Mesothelial cell of epicardium (in vitro differentiated cells): ENCODE data around the gene SLC51B. TPM values are rescaled to one million over a fixed set of nuclear protein-coding genes. Genes with fewer than 3 reads are reported as not detected.
A peak's percentile ranks its signal among the peaks of the same experiment; 100 is the strongest.

Source experiments
- DNase-seq, 2 experiments: peaks; one replicate each; pipeline ENCODE4 v3.0.0; 2021; ENCODE audit warnings: low spot score in 2 of 2; ENCODE audit not compliant: unreplicated experiment in 2 of 2
- H3K27ac Mint-ChIP-seq: 2 replicates; pipeline ENCODE4 v1.8.0; 2021; ENCODE audit warnings: mixed read lengths
- H3K27me3 Mint-ChIP-seq: 2 replicates; pipeline ENCODE4 v1.8.0; 2021; ENCODE audit warnings: low read depth, mixed read lengths
- H3K36me3 Mint-ChIP-seq: 2 replicates; pipeline ENCODE4 v1.8.0; 2021; ENCODE audit warnings: mixed read lengths
- H3K4me1 Mint-ChIP-seq: 2 replicates; pipeline ENCODE4 v1.8.0; 2021; ENCODE audit warnings: mixed read lengths
- H3K4me3 Mint-ChIP-seq: 2 replicates; pipeline ENCODE4 v1.8.0; 2021; ENCODE audit warnings: mild to moderate bottlenecking, moderate library complexity, mixed read lengths
- H3K9me3 Mint-ChIP-seq: 2 replicates; pipeline ENCODE4 v1.8.0; 2021; ENCODE audit warnings: mixed read lengths
- total RNA-seq: library from RNA; stranded (reverse); gene quantifications from 3 replicates; pipeline ENCODE4 v1.2.1, GENCODE V29; 2021
- TF ChIP-seq, protein P1 (sequence below): fragments of 200-600 bp; sonication (generic); IDR thresholded peaks from one replicate; pipeline ENCODE4 v1.5.0; 2021; ENCODE audit warnings: antibody characterized with exemption; ENCODE audit not compliant: unreplicated experiment

The SLC51B gene
- total RNA-seq, 1 donor from 2014 or later: not detected

DNA sequence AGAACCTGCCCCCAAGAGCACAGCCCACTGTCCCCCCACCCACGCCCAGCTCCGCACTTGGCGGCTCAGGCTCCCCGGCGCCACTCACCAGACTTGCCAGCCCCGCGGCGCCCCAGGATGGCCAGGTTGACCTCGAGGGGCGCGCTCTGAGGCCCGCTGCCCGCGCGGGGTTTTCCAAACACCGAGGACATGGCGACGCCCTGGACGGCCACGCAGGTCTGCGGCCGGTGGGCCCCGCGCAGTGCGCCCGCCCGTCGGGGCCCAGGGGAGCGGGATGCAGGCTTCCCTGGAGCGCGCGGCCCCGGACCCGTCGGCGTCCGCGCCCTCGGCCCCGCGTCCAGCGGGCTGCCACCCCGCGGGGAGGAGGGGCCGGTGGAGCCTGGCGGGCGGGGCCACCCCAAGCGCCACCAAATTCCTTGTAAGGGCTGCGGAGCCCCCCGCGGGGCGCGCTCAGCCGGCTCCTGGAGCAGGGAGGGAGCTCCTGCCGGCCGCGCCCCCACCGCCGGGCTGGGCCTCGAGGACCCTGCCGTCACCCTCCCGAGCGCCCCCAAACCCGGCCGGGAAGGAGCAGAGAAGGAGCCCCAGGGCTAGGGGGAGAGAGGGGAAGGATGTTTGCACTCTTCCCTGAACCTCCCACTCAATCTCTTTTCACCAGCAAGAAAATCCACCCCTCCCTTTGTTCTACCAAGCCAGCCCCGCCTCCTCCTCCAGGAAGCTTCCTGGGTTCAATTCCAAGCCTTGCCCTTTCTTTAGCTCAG is 22.6 kb downstream of the SLC51B start, which contains the start of gene RASL12:
Gene RASL12 (minus strand): TSS at position 347 of the 758 bp plus-strand sequence. CDS start 156 bp downstream, at position 191.
- Mint-ChIP-seq H3K27ac (peak within 1 kb of the TSS; percentile 95), H3K9me3 (no peaks in the 10 kb centered on the region), H3K36me3 (no peaks in the 10 kb centered on the region), H3K4me3 (peak within 1 kb of the TSS; percentile 79), H3K4me1 (peaks cover 30% of the 10 kb centered on the region), H3K27me3 (peaks cover 19% of the 10 kb centered on the region)
- TF ChIP-seq, protein P1, sequence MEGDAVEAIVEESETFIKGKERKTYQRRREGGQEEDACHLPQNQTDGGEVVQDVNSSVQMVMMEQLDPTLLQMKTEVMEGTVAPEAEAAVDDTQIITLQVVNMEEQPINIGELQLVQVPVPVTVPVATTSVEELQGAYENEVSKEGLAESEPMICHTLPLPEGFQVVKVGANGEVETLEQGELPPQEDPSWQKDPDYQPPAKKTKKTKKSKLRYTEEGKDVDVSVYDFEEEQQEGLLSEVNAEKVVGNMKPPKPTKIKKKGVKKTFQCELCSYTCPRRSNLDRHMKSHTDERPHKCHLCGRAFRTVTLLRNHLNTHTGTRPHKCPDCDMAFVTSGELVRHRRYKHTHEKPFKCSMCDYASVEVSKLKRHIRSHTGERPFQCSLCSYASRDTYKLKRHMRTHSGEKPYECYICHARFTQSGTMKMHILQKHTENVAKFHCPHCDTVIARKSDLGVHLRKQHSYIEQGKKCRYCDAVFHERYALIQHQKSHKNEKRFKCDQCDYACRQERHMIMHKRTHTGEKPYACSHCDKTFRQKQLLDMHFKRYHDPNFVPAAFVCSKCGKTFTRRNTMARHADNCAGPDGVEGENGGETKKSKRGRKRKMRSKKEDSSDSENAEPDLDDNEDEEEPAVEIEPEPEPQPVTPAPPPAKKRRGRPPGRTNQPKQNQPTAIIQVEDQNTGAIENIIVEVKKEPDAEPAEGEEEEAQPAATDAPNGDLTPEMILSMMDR: no peak
- DNase-seq: no peak

DNA sequence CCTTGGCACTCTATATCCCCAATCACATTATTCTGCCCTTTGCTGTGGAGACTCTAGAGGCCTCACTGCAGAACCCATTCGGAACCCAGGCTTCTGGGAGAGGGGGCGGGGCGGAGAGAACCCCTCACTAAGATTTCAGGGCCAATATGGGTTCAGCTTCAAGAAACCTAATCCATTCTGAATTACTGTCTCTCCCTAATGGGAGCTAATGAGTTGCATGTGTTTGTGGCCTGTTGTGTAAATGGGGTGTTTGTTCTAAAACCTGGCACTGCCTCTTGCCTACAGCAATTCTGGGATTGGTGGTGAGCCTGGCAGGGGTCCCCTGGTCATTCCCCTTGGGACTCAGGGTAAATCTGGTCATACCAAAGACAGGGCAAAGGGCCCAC is 23.2 kb downstream of the SLC51B start:
- H3K27me3 Mint-ChIP-seq: peaks cover 19% of the 10 kb centered on the region
- peak overlapping the region; percentile 55 for H3K27ac Mint-ChIP-seq
- TF ChIP-seq, protein P1: no peak
- DNase-seq: no peak
- H3K4me3 Mint-ChIP-seq: peak overlapping the region; percentile 66
- no peaks in the 10 kb centered on the region for H3K36me3 Mint-ChIP-seq
- H3K9me3 Mint-ChIP-seq: no peaks in the 10 kb centered on the region
- peaks cover 30% of the 10 kb centered on the region for H3K4me1 Mint-ChIP-seq

DNA sequence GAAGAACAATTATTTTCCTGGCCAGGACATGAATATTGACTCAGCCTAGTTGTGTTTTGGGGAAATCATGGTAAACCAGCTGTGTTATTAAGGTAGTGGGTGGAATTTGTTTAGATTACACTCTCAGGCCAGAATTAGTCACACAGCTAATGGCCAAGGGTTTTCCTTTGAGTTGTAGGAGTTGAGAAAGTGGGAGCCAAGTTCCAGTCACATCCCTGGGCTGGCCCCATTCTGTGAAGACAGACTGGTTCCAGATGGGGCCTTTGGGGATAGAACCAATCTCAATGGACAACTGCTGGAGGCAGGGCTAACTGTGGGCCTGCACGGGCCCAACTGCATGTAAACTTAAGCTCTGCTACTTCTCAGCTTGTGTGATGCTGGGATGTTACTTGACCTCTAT is 24.0 kb downstream of the SLC51B start:
- Mint-ChIP-seq H3K4me3 (no peak overlapping the region), H3K4me1 (peaks cover 30% of the 10 kb centered on the region), H3K27ac (peak overlapping the region; percentile 66), H3K9me3 (no peaks in the 10 kb centered on the region), H3K27me3 (peaks cover 19% of the 10 kb centered on the region), H3K36me3 (no peaks in the 10 kb centered on the region)
- DNase-seq: no peak
- TF ChIP-seq, protein P1: no peak

DNA sequence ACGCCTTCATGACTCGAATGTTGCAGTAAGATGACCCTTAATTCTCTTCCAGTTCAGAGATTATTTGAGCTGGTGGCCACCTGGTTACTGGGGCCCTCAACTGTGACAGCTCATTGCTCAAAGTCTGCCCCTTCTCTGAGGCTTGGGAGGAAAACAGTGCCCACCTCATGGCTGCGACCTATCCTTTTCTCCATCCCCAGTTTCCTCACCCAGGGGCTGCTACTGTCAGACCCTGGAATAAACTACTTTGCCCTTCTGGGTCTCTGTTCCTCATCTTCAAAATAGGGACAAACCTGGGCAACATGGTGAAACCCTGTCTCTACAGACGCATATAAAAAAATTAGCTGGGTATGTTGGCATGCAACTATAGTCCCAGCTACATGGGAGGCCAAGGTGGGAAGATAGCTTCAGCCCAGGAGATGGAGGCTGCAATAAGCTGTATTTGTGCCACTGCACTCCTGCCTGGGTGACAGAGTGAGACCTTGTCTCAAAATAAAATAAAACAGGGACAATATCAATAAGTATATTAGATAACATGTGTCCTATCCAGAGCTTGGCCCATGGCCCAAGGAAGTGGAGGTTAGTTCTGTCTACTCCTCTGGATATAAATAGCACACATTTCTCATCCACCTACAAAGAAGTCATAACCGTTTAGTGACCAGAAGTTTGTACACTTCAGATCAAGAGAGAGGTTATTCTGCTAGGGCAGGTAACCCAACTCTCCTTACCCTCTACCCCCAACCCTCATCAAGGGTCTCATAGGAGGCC is 24.8 kb downstream of the SLC51B start:
- H3K4me3 Mint-ChIP-seq: no peak overlapping the region
- TF ChIP-seq, protein P1: no peak
- peak overlapping the region; percentile 66 for H3K27ac Mint-ChIP-seq
- no peaks in the 10 kb centered on the region for H3K36me3 Mint-ChIP-seq
- peaks cover 19% of the 10 kb centered on the region for H3K27me3 Mint-ChIP-seq
- H3K9me3 Mint-ChIP-seq: no peaks in the 10 kb centered on the region
- DNase-seq: no peak
- peaks cover 30% of the 10 kb centered on the region for H3K4me1 Mint-ChIP-seq

DNA sequence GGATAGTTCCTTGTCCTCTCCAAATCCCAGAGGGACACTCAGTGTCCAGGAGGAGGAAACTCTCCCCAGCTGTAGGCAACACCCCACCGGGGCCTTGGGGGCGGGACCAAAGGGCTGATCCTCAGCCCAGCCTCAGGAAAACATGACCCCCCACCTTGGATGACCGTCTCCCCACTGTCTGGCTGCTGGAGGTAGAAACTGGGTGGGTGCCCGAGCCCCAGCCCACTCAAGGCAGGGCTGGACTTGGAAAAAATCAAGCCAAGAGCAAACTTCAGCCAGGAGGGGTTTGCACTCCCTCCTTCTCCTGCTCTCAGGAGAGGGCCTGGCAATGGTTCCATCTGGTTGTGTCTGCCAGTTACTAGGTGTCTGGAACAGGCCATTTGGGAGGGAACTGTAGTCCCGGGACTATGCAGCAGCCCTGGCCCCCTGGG is 26.2 kb downstream of the SLC51B start:
- peaks cover 14% of the 10 kb centered on the region for H3K27me3 Mint-ChIP-seq
- no peak overlapping the region for H3K4me3 Mint-ChIP-seq
- H3K27ac Mint-ChIP-seq: no peak overlapping the region
- H3K36me3 Mint-ChIP-seq: no peaks in the 10 kb centered on the region
- no peak for DNase-seq
- no peaks in the 10 kb centered on the region for H3K9me3 Mint-ChIP-seq
- peaks cover 32% of the 10 kb centered on the region for H3K4me1 Mint-ChIP-seq
- TF ChIP-seq, protein P1: no peak
